LNCAP (cell line): ENCODE results near the gene RELT.
A peak's percentile ranks its signal among the peaks of the same experiment; 100 is the strongest.

Experiments used
- CTCF ChIP-seq: fragments of 450-650 bp; IDR thresholded peaks from 2 replicates; pipeline ENCODE4 v1.5.1; 2017; ENCODE audit warnings: mild to moderate bottlenecking

The RELT gene

GRCh38 chr11:73333640-73334383 lies 42.4 kb upstream of the RELT start:
- TF ChIP-seq CTCF: no peak

- no peak for TF ChIP-seq CTCF
These were observed 41.6 kb upstream of the RELT start for GRCh38 chr11:73334384-73335203.

GRCh38 chr11:73335204-73335923 lies 40.8 kb upstream of the RELT start:
- TF ChIP-seq CTCF: peak; percentile 96

- TF ChIP-seq CTCF: no peak
These were observed 38.4 kb upstream of the RELT start for GRCh38 chr11:73337846-73338245.

- TF ChIP-seq CTCF: no peak
These were observed 37.9 kb upstream of the RELT start for GRCh38 chr11:73338279-73338678.

- no peak for TF ChIP-seq CTCF
These were observed 36.0 kb upstream of the RELT start for GRCh38 chr11:73340164-73340563.

GRCh38 chr11:73342633-73343032 lies 33.6 kb upstream of the RELT start:
- TF ChIP-seq CTCF: no peak; the same call in 1 of the 2 replicates
